Mammary microvascular endothelial cell (primary cell): ENCODE results near the gene OR2T5. TPM values are rescaled to one million over a fixed set of nuclear protein-coding genes. Genes with fewer than 3 reads are reported as not detected.

Experiments
- total RNA-seq: library from RNA; depleted of rRNA; stranded (reverse); fragments of >200 nt; gene quantifications from 2 replicates; pipeline ENCODE4 v1.2.3, GENCODE V29; 2015

OR2T5 gene
- total RNA-seq: not detected in 2 replicates

DNA sequence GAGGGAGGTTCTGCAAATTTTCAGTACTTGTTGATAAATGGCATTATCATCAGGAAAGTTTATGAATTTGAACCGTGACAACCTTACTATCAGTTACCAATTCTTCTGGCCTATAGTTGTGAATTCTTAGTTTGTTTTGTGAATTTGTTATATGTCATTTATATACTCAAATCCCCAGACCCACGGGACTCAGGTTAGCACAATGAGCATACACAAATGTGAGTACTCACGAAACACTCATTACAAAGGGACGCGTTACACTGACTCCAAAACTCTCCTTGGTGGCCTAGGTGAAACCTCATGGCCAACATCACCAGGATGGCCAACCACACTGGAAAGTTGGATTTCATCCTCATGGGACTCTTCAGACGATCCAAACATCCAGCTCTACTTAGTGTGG is at the start of gene OR2T5:
Gene OR2T5, plus strand, starts transcription at position 301 of the 400 bp plus-strand sequence. Its CDS starts 0 bp downstream, at position 301.

GRCh38 chr1:248445399-248445798 is 43.0 kb upstream of the OR2T5 start, which contains the start of gene OR2T2:
OR2T2 (plus strand) TSS chr1:248445637; CDS start chr1:248452798, 7,161 bp downstream.

GRCh38 chr1:248473051-248473450 is 15.3 kb upstream of the OR2T5 start, which contains the start of gene OR2T3:
OR2T3 (plus strand) TSS chr1:248473351; CDS start chr1:248473351, 0 bp downstream.

DNA sequence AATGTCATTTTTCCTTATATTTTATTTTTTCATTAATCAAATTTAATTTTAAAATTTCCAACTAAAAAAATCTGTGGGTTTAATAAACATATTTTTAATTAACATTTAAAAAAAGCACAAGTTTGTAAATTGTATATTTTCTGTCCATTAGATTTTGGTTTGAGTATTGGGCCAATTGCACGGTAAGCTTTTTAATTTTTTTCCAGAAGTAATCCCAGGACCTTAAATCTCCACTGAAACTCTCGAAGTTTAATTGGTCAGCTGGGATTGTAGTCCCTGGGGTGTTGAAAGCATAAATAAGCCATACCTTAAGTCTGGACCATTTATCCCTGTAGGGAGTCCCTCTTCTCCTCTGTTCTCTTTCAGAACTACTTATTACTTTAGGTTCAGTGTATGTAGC is 19.4 kb downstream of the OR2T5 start, which contains the start of gene OR2G6:
Gene OR2G6, plus strand, starts transcription at position 301 of the 400 bp plus-strand sequence. CDS start 13,574 bp downstream, outside the sequence.

Other genes starting within 250 kb of the OR2T5 start
- gene OR2T33, start 210.6 kb upstream of the OR2T5 start, total RNA-seq: not detected in 2 replicates
- not detected in 2 replicates for gene OR2T12, start 185.2 kb upstream of the OR2T5 start, total RNA-seq
- not detected in 2 replicates for gene OR2M7, start 164.0 kb upstream of the OR2T5 start, total RNA-seq
- not detected in 2 replicates for gene OR14C36, start 139.8 kb upstream of the OR2T5 start, total RNA-seq
- gene OR2T4, start 126.9 kb upstream of the OR2T5 start, total RNA-seq: not detected in 2 replicates
- not detected in 2 replicates for gene OR2T6, start 112.8 kb upstream of the OR2T5 start, total RNA-seq
- gene OR2T1, start 85.5 kb upstream of the OR2T5 start, total RNA-seq: not detected in 2 replicates
- not detected in 2 replicates for gene OR2T2, start 43.0 kb upstream of the OR2T5 start, total RNA-seq
- gene OR2T3, start 15.2 kb upstream of the OR2T5 start, total RNA-seq: not detected in 2 replicates
- not detected in 2 replicates for gene OR2G6, start 19.5 kb downstream of the OR2T5 start, total RNA-seq
- gene OR2T29, start 74.2 kb downstream of the OR2T5 start, total RNA-seq: not detected in 2 replicates
- not detected in 2 replicates for gene OR2T34, start 86.2 kb downstream of the OR2T5 start, total RNA-seq
- gene OR2T10, start 109.1 kb downstream of the OR2T5 start, total RNA-seq: not detected in 2 replicates
- not detected in 2 replicates for gene OR2T11, start 146.5 kb downstream of the OR2T5 start, total RNA-seq
- not detected in 2 replicates for gene OR2T35, start 156.7 kb downstream of the OR2T5 start, total RNA-seq
- gene OR2T27, start 166.9 kb downstream of the OR2T5 start, total RNA-seq: not detected in 2 replicates
- gene OR14I1, start 214.2 kb downstream of the OR2T5 start, total RNA-seq: not detected in 2 replicates